ENCODE results near the gene MPP4.

Gene MPP4

GRCh38 chr2:201628545-201628944 lies 69.9 kb downstream of the MPP4 start:
- Histone ChIP-seq H3K9ac (ENCODE audit: low read depth, low read length) (no peak overlapping the region), H3K9me3 (ENCODE audit: control insufficient read depth, insufficient read depth, low read length) (no peaks in the 10 kb centered on the region), H3K27ac (ENCODE audit: low read depth, low read length) (no peak overlapping the region), H3K36me3 (ENCODE audit: control insufficient read depth, insufficient read depth, low read length) (peaks cover 97% of the 10 kb centered on the region), H3K27me3 (ENCODE audit: control insufficient read depth, insufficient read depth, low read length) (no peaks in the 10 kb centered on the region), H3K4me1 (ENCODE audit: control insufficient read depth, insufficient read depth, low read length) (no peaks in the 10 kb centered on the region), H3K4me3 (ENCODE audit: low read depth, low read length) (no peak overlapping the region)

- H3K36me3 ChIP-seq (ENCODE audit: control insufficient read depth, insufficient read depth, low read length) = peaks cover 48% of the 10 kb centered on the region
- H3K9ac ChIP-seq (ENCODE audit: low read depth, low read length) = no peak overlapping the region
- no peak overlapping the region for H3K4me3 ChIP-seq (ENCODE audit: low read depth, low read length)
- H3K27me3 ChIP-seq (ENCODE audit: control insufficient read depth, insufficient read depth, low read length) = no peaks in the 10 kb centered on the region
- H3K27ac ChIP-seq (ENCODE audit: low read depth, low read length) = no peak overlapping the region
- H3K9me3 ChIP-seq (ENCODE audit: control insufficient read depth, insufficient read depth, low read length) = no peaks in the 10 kb centered on the region
- no peaks in the 10 kb centered on the region for H3K4me1 ChIP-seq (ENCODE audit: control insufficient read depth, insufficient read depth, low read length)
Measured at GRCh38 chr2:201622306-201622970, 76.0 kb downstream of the MPP4 start.

GRCh38 chr2:201621293-201621999 lies 77.0 kb downstream of the MPP4 start:
- Histone ChIP-seq H3K9me3 (ENCODE audit: control insufficient read depth, insufficient read depth, low read length) (no peaks in the 10 kb centered on the region), H3K27ac (ENCODE audit: low read depth, low read length) (no peak overlapping the region), H3K4me3 (ENCODE audit: low read depth, low read length) (no peak overlapping the region), H3K27me3 (ENCODE audit: control insufficient read depth, insufficient read depth, low read length) (no peaks in the 10 kb centered on the region), H3K4me1 (ENCODE audit: control insufficient read depth, insufficient read depth, low read length) (no peaks in the 10 kb centered on the region), H3K9ac (ENCODE audit: low read depth, low read length) (no peak overlapping the region), H3K36me3 (ENCODE audit: control insufficient read depth, insufficient read depth, low read length) (peaks cover 38% of the 10 kb centered on the region)

- Histone ChIP-seq H3K27me3 (ENCODE audit: control insufficient read depth, insufficient read depth, low read length) (no peaks in the 10 kb centered on the region), H3K27ac (ENCODE audit: low read depth, low read length) (no peak overlapping the region), H3K9ac (ENCODE audit: low read depth, low read length) (no peak overlapping the region), H3K9me3 (ENCODE audit: control insufficient read depth, insufficient read depth, low read length) (no peaks in the 10 kb centered on the region), H3K4me1 (ENCODE audit: control insufficient read depth, insufficient read depth, low read length) (no peaks in the 10 kb centered on the region), H3K4me3 (ENCODE audit: low read depth, low read length) (no peak overlapping the region), H3K36me3 (ENCODE audit: control insufficient read depth, insufficient read depth, low read length) (peaks cover 17% of the 10 kb centered on the region)
Measured at GRCh38 chr2:201618744-201619662, 79.4 kb downstream of the MPP4 start.

- no peak overlapping the region for H3K27ac ChIP-seq (ENCODE audit: low read depth, low read length)
Measured at GRCh38 chr2:201608021-201608420, 90.4 kb downstream of the MPP4 start.

GRCh38 chr2:201607568-201607967 lies 90.9 kb downstream of the MPP4 start:
- Histone ChIP-seq H3K9ac (ENCODE audit: low read depth, low read length) (no peak overlapping the region), H3K36me3 (ENCODE audit: control insufficient read depth, insufficient read depth, low read length) (no peaks in the 10 kb centered on the region), H3K4me1 (ENCODE audit: control insufficient read depth, insufficient read depth, low read length) (no peaks in the 10 kb centered on the region), H3K27ac (ENCODE audit: low read depth, low read length) (no peak overlapping the region), H3K4me3 (ENCODE audit: low read depth, low read length) (no peak overlapping the region), H3K27me3 (ENCODE audit: control insufficient read depth, insufficient read depth, low read length) (no peaks in the 10 kb centered on the region), H3K9me3 (ENCODE audit: control insufficient read depth, insufficient read depth, low read length) (peaks cover 6% of the 10 kb centered on the region; the same call in 1 of the 2 replicates)

More at GRCh38 chr2:201608021-201608420, 90.4 kb downstream of the MPP4 start:
- no peak overlapping the region for H3K9ac ChIP-seq (ENCODE audit: low read depth, low read length)
- H3K9me3 ChIP-seq (ENCODE audit: control insufficient read depth, insufficient read depth, low read length) = peaks cover 6% of the 10 kb centered on the region; the same call in 1 of the 2 replicates
- H3K27me3 ChIP-seq (ENCODE audit: control insufficient read depth, insufficient read depth, low read length) = no peaks in the 10 kb centered on the region
- H3K4me3 ChIP-seq (ENCODE audit: low read depth, low read length) = no peak overlapping the region
- no peaks in the 10 kb centered on the region for H3K4me1 ChIP-seq (ENCODE audit: control insufficient read depth, insufficient read depth, low read length)
- no peaks in the 10 kb centered on the region for H3K36me3 ChIP-seq (ENCODE audit: control insufficient read depth, insufficient read depth, low read length)

- Histone ChIP-seq H3K27ac (ENCODE audit: low read depth, low read length) (no peak overlapping the region), H3K4me3 (ENCODE audit: low read depth, low read length) (no peak overlapping the region), H3K9ac (ENCODE audit: low read depth, low read length) (no peak overlapping the region), H3K27me3 (ENCODE audit: control insufficient read depth, insufficient read depth, low read length) (no peaks in the 10 kb centered on the region), H3K4me1 (ENCODE audit: control insufficient read depth, insufficient read depth, low read length) (no peaks in the 10 kb centered on the region), H3K36me3 (ENCODE audit: control insufficient read depth, insufficient read depth, low read length) (no peaks in the 10 kb centered on the region), H3K9me3 (ENCODE audit: control insufficient read depth, insufficient read depth, low read length) (no peaks in the 10 kb centered on the region)
Measured at GRCh38 chr2:201600906-201601305, 97.5 kb downstream of the MPP4 start.

- Histone ChIP-seq H3K4me3 (ENCODE audit: low read depth, low read length) (no peak overlapping the region), H3K36me3 (ENCODE audit: control insufficient read depth, insufficient read depth, low read length) (no peaks in the 10 kb centered on the region), H3K9ac (ENCODE audit: low read depth, low read length) (no peak overlapping the region), H3K9me3 (ENCODE audit: control insufficient read depth, insufficient read depth, low read length) (no peaks in the 10 kb centered on the region), H3K27ac (ENCODE audit: low read depth, low read length) (no peak overlapping the region), H3K4me1 (ENCODE audit: control insufficient read depth, insufficient read depth, low read length) (no peaks in the 10 kb centered on the region), H3K27me3 (ENCODE audit: control insufficient read depth, insufficient read depth, low read length) (no peaks in the 10 kb centered on the region)
Measured at GRCh38 chr2:201597397-201597796, 101.0 kb downstream of the MPP4 start.

Data from HUES48 (cell line).